GM18517 (cell line): ENCODE measurements around the gene ODR4.
"Not testable (repeated sequence)": the region's sequence is repeated elsewhere in the genome, so short reads cannot be mapped to it uniquely, and the experiment has no call there.

ENCODE experiments used
- ATAC-seq: cut with Tn5 transposase; IDR thresholded peaks from one replicate; pipeline ENCODE4 v1.9.1; 2021; ENCODE audit warnings: mild to moderate bottlenecking, moderate library complexity; ENCODE audit not compliant: unreplicated experiment

ODR4 gene

GRCh38 chr1:186375152-186375928 lies at the start of gene ODR4, which contains the start of gene TPR:
TSS of gene ODR4 (plus strand) at chr1:186375838. CDS start at chr1:186379786, 3,948 bp downstream.
TSS of gene TPR (minus strand) at chr1:186375253. CDS start at chr1:186375028, 225 bp downstream.
- ATAC-seq, result peak; percentile 90

GRCh38 chr1:186326009-186326408 lies 49.6 kb upstream of the ODR4 start:
- ATAC-seq, result no peak

GRCh38 chr1:186327331-186327730 lies 48.3 kb upstream of the ODR4 start:
- ATAC-seq, result no peak

GRCh38 chr1:186330758-186331157 lies 44.9 kb upstream of the ODR4 start:
- ATAC-seq, result no peak

DNA sequence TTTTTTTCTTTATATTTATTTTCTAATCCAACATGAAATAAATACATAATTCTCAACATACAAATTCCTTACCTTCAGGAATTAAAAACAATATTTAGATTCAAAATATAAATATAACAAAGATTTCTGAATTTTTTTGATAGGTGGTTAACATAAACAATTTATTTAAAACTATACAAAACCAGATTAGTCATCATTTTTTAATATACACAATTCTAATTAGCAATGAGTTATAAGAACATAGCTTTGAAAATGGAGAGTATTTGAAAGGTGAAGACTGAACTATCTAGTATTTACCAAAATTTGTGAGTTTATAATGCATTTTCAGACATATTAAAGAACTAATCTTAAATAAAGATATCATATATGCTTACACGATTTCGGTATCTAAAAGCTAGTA lies 38.1 kb upstream of the ODR4 start:
- ATAC-seq, result no peak

DNA sequence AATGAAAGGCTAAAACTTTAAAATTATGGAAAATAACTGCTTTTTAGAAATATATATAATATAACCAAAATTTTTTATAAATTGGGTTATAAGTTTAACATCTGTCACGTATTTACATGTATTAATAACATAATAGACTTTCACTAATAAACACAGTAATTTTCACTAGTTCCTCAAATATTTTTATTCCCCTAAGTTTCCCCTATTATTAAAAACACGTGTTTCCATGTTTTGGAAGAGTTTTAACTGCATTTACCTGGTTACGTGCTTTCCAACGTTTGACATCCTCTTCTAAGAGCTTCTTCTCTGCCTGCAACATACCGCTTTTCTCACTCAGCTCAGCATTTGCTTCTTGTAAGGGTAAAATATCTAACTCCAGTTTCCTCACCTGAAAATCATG lies 34.9 kb upstream of the ODR4 start:
- no peak for ATAC-seq

- ATAC-seq, result not testable (repeated sequence)
These were observed 27.6 kb upstream of the ODR4 start for GRCh38 chr1:186347837-186348691.

DNA sequence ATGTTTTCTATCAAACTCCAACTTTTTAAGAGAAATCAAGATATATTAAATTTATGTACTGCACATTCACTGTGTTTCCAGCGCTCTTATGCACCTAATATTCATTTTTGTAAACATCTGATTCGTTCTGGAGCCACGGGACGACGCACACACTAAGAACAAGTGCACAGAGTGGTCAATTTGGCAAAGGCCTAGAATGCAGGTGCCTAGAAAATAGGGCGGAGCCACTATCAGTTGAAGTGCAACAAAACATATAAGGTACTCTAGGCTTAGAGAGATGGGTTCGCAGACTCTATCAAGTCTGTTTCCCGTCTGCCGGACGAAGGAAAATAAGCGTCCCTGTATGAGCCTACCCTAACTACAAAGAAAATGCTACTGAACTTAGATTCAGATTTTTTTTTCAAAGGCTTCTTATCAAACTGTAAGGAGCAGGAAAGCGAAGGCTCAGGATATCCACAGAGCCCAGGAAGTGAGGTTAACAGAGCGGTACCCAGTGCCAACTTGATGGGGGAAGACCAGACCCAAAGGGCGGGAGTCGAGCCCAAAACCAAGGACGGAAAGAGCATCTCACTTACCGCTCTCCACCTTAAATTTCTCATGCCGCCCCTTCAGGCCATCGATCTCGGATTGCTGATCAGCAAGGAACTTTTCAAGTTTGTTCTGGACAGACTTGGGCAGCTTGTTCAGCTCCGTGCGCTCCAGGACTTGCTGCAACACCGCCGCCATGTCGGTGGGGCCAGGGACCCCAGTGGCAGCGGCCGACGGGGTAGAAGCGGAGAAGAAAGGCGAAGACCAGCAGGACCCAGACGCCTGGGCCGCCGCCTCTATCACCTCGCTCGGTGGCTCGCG lies 1.1 kb upstream of the ODR4 start:
- ATAC-seq, result peak; percentile 40

GRCh38 chr1:186375929-186376319 lies 286 bp downstream of the ODR4 start:
- ATAC-seq, result no peak

GRCh38 chr1:186386725-186387383 lies 11.2 kb downstream of the ODR4 start:
- ATAC-seq, result no peak

DNA sequence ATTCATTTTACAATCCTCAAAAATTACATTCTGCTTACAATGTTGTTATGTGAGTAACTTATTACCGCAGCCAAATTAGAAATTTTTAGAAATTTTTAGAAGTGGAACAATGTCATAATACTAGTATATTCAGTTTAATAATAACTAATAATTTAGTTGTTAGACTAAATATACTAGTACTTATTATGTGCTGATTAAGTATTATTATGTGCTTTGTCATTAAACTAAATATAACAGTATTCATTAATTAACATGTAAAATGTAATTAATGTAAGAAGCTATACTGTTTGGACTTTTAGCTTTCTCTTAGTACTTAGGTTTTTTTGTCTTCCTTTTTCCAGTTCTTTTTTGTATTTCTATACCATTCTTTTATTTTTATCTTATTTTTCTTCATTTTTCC lies 15.3 kb downstream of the ODR4 start:
- no peak for ATAC-seq

DNA sequence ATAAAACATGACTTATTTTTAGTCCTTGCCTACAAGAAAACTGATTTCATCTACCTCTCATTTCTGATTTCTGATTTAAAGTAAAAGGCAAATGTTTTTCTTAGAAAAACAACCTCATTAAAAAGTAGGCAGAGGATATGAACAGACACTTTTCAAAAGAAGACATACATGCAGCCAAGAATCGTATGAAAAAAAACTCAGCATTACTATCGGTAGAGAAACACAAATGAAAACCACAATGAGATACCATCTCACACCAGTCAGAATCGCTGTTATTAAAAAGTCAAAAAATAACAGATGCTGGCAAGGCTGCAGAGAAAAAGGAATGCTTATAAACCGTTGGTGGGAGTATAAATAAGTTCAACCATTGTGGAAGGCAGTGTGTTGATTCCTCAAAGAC lies 16.2 kb downstream of the ODR4 start:
- no peak for ATAC-seq

- not testable (repeated sequence) for ATAC-seq
These were observed 17.1 kb downstream of the ODR4 start for GRCh38 chr1:186392711-186393110.

GRCh38 chr1:186401446-186401845 lies 25.8 kb downstream of the ODR4 start:
- not testable (repeated sequence) for ATAC-seq

DNA sequence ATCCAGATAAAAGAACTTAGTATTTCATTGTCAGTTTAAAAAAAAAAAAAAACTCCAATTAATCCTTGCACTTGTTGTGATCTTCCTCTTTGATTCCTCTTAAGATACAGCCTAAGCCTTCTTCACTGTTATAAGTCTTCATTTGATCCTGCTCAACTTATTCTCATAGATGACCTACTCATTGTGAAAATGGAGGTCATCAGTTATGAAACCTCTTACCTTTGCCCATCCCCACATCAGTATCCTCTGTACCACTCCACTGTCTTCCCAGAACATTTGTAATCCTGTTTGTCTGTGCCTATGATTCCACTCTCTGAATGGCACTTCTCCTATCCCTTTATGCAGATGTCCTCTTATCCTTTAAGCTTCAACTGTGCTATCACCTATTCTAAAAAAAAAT lies 28.0 kb downstream of the ODR4 start:
- no peak for ATAC-seq

GRCh38 chr1:186404454-186405051 lies 28.9 kb downstream of the ODR4 start:
- peak; percentile 66 for ATAC-seq

DNA sequence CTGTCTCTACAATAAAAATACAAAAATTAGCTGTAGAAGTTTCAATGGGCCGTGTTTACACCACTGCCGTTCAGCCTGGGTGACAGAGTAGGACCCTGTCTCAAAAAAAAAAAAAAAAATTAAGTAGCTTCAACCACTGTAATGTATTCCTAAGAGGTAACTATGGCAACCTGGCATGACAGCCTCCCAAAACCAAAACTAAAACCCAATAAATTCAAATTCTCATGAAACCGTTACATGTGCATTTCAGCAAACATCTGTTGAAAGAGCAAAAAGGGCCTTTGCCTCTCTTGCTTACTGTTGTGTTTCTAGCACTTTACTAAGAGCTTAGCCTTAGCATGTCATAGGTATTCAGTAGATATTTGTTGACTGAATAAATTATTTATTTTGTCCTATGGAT lies 33.5 kb downstream of the ODR4 start:
- ATAC-seq, result peak; percentile 76

GRCh38 chr1:186413319-186413718 lies 37.7 kb downstream of the ODR4 start:
- ATAC-seq, result no peak

- ATAC-seq, result no peak
These were observed 42.9 kb downstream of the ODR4 start for GRCh38 chr1:186418503-186418902.

GRCh38 chr1:186420311-186420710 lies 44.7 kb downstream of the ODR4 start:
- ATAC-seq, result no peak
